GM18858 (cell line): ENCODE measurements around the gene GMPPA.

Experiments used
- ATAC-seq: cut with Tn5 transposase; IDR thresholded peaks from one replicate; pipeline ENCODE4 v1.9.1; 2021; ENCODE audit not compliant: unreplicated experiment

The GMPPA gene

GRCh38 chr2:219484343-219485200, 14.1 kb upstream of the GMPPA start:
- no peak for ATAC-seq

- ATAC-seq: no peak
Observed at GRCh38 chr2:219485201-219485580, 13.5 kb upstream of the GMPPA start.

- no peak for ATAC-seq
Observed at GRCh38 chr2:219486380-219486959, 12.2 kb upstream of the GMPPA start.

GRCh38 chr2:219488149-219488843, 10.4 kb upstream of the GMPPA start:
- ATAC-seq: no peak

GRCh38 chr2:219488844-219489194, 9.9 kb upstream of the GMPPA start:
- no peak for ATAC-seq

- ATAC-seq: no peak
Observed at GRCh38 chr2:219489315-219489714, 9.4 kb upstream of the GMPPA start.

- ATAC-seq: no peak
Observed at GRCh38 chr2:219490186-219490585, 8.5 kb upstream of the GMPPA start.

GRCh38 chr2:219490600-219491130, 8.0 kb upstream of the GMPPA start:
- ATAC-seq: no peak

GRCh38 chr2:219491278-219491963, 7.3 kb upstream of the GMPPA start:
- no peak for ATAC-seq

GRCh38 chr2:219492575-219492974, 6.1 kb upstream of the GMPPA start:
- no peak for ATAC-seq

GRCh38 chr2:219493086-219493485, 5.6 kb upstream of the GMPPA start:
- ATAC-seq: no peak

- no peak for ATAC-seq
Observed at GRCh38 chr2:219494952-219495530, 3.6 kb upstream of the GMPPA start.

- ATAC-seq: no peak
Observed at GRCh38 chr2:219495531-219496122, 3.1 kb upstream of the GMPPA start.

- ATAC-seq: no peak
Observed at GRCh38 chr2:219496247-219496824, 2.4 kb upstream of the GMPPA start.

- no peak for ATAC-seq
Observed at GRCh38 chr2:219496825-219497494, 1.7 kb upstream of the GMPPA start.

- no peak for ATAC-seq
Observed at GRCh38 chr2:219497495-219498279, 1.0 kb upstream of the GMPPA start.

- no peak for ATAC-seq
Observed at GRCh38 chr2:219499058-219499307, 292 bp downstream of the GMPPA start.

- no peak for ATAC-seq
Observed at GRCh38 chr2:219499555-219499954, 864 bp downstream of the GMPPA start.

- ATAC-seq: no peak
Observed at GRCh38 chr2:219500135-219500534, 1.4 kb downstream of the GMPPA start.
